ENCODE results near the gene SF3A2. TPM values are rescaled to one million over a fixed set of nuclear protein-coding genes. Genes with fewer than 3 reads are reported as not detected.

The SF3A2 gene
- total RNA-seq, 2 experiments from 2014 or later = 133 to 142 TPM

- POLR2A ChIA-PET = no interaction called here
- CTCF ChIA-PET = interaction anchor here (0.6 kb wide), 2 partner anchors 100 to 261 kb away, joined by 3 read pairs; no protein-coding TSS in a partner anchor
These were observed 54.6 kb downstream of the SF3A2 start for GRCh38 chr19:2291185-2291751.

DNA sequence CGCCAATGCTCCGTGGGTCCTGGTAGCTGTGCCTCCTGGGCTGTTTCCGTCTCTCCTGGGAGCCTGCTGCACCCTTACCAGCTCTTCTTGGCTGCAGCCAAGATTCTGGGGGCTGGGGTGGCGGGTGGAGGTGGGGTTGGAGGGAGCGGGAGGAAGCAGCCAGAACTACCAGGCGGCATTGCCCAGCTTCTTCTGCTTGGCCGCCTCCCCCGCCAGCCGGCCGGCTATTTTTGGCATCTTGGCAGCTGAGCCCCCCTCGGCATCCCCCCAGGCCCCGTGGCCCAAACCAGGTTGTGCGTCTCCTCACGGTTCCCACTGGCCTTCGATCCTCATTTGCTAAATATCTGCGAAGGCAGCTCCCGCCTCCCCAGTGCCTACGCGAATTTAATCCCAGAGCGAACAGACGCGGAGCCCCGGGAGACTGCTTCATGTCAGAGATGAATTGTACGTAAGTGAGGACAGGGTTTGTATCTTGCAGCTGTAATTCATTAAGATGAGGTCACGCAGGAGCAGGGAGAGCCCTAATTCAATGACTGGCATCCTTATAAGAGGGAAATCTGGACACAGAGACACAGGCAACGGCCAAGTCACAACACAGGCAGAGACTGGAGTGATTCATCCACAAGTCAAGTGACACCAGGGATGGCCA lies 58.2 kb downstream of the SF3A2 start:
- ChIA-PET POLR2A (no interaction called here), CTCF (interaction anchor here (1.3 kb wide), 1 partner anchor 21 kb away, joined by 3 read pairs; no protein-coding TSS in a partner anchor)

DNA sequence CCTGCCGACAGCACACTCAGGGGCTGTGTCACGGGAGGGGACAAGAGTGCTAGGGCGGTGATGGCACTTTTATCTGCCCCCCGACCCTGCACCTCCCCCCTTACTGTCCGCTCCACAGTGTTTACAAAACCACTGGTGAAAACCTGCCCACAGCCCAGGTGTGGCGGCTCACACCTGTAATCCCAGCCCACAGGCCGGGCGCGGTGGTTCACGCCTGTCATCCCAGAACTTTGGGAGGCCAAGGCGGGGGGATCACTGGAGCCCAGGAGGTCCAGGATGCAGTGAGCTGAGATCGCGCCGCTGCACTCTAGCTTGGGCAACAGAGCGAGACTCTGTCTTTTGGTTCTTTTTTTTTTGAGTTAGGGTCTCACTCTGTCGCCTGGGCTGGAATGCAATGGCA lies 59.5 kb downstream of the SF3A2 start:
- ChIA-PET CTCF (interaction anchor here (0.5 kb wide), 1 partner anchor 9 kb away, joined by 3 read pairs; no protein-coding TSS in a partner anchor), POLR2A (no interaction called here)

Other genes with a start within 250 kb of the SF3A2 start
- 10 to 100 TPM; 17.0 to 24.8 TPM for gene BTBD2, start 221.1 kb upstream of the SF3A2 start, total RNA-seq
- 100 to 1,000 TPM; 164 to 171 TPM for gene MKNK2, start 185.6 kb upstream of the SF3A2 start, total RNA-seq
- gene MOB3A, start 140.5 kb upstream of the SF3A2 start, total RNA-seq = 100 to 1,000 TPM; 173 to 181 TPM
- gene IZUMO4, start 139.9 kb upstream of the SF3A2 start, total RNA-seq = 1 to 10 TPM; 7.5 to 8.5 TPM
- 100 to 1,000 TPM in 1 of 2 experiments, 10 to 100 TPM in 1; 94.2 to 103 TPM for gene AP3D1, start 85.3 kb upstream of the SF3A2 start, total RNA-seq
- gene DOT1L, start 72.9 kb upstream of the SF3A2 start, total RNA-seq = 10 to 100 TPM; 84.1 to 86.3 TPM
- gene PLEKHJ1, start 495 bp upstream of the SF3A2 start, total RNA-seq = 10 to 100 TPM; 87.0 to 90.6 TPM
- 1 to 10 TPM; 5.9 to 6.3 TPM for gene AMH, start 12.5 kb downstream of the SF3A2 start, total RNA-seq
- 1 to 10 TPM in 1 of 2 experiments, under 1 TPM in 1; 0.61 to 1.3 TPM for gene JSRP1, start 19.6 kb downstream of the SF3A2 start, total RNA-seq
- gene PEAK3, start 45.4 kb downstream of the SF3A2 start, total RNA-seq = under 1 TPM in 1 of 2 experiments, not detected in 1; 0.06 TPM
- under 1 TPM; 0.15 to 0.17 TPM for gene LINGO3, start 71.3 kb downstream of the SF3A2 start, total RNA-seq
- 100 to 1,000 TPM; 170 to 175 TPM for gene LSM7, start 91.8 kb downstream of the SF3A2 start, total RNA-seq
- 10 to 100 TPM; 44.5 to 45.0 TPM for gene SPPL2B, start 91.9 kb downstream of the SF3A2 start, total RNA-seq
- not detected for gene TMPRSS9, start 123.4 kb downstream of the SF3A2 start, total RNA-seq
- 100 to 1,000 TPM; 165 to 172 TPM for gene TIMM13, start 190.8 kb downstream of the SF3A2 start, total RNA-seq
- gene LMNB2, start 220.1 kb downstream of the SF3A2 start, total RNA-seq = 100 to 1,000 TPM; 111 to 112 TPM
- gene GADD45B, start 239.3 kb downstream of the SF3A2 start, total RNA-seq = 10 to 100 TPM; 30.8 to 31.6 TPM

Data from activated CD8-positive, alpha-beta memory T cell treated with anti-CD3 and anti-CD28 coated beads for 36 hours (primary cell).